ENCODE data around the gene NCOA7. TPM values are rescaled to one million over a fixed set of nuclear protein-coding genes. Genes with fewer than 3 reads are reported as not detected.

The NCOA7 gene
- polyA plus RNA-seq, 1 of the 3 experiments (the other 2 are of a cell fraction): 16.3 TPM

- DNase-seq: peak; percentile 29
- ChIA-PET POLR2A (interaction anchor here (1.9 kb wide), 1 partner anchor 116 kb away, joined by 4 read pairs; the partner anchor contains the start of gene NCOA7), CTCF (interaction anchor here (0.7 to 3.2 kb wide), 18 partner anchors 8 to 125 kb away, joined by 3 to 13 read pairs (median 3); partner anchors contain the start of gene NCOA7)
- Histone ChIP-seq H3K27me3 (ENCODE audit: insufficient read depth) (no peaks in the 10 kb centered on the region), H3K9me3 (no peaks in the 10 kb centered on the region), H3K4me2 (no peak overlapping the region), H3F3A (replicated peaks; ENCODE audit: insufficient read depth) (no peaks in the 10 kb centered on the region), H4K20me1 (ENCODE audit: insufficient read depth) (no peaks in the 10 kb centered on the region), H3K4me3 (ENCODE audit: low read depth in 2 of 2, low read length in 1 of 2) (no peak overlapping the region; a peak in 1 of 4 replicates), H3K9ac (no peak overlapping the region), H3K79me2 (ENCODE audit: insufficient read depth) (no peaks in the 10 kb centered on the region), H2AFZ (ENCODE audit: low read depth) (no peak overlapping the region), H3K27ac (ENCODE audit: low read depth in 2 of 2, low read length in 1 of 2) (no peak overlapping the region), H3K9me2 (no peaks in the 10 kb centered on the region), H3K36me3 (replicated peaks in 1 of 2; ENCODE audit: control insufficient read depth in 1 of 2, insufficient read depth in 2 of 2, low read length in 1 of 2) (peaks cover 4 to 37% of the 10 kb centered on the region in 2 experiments), H3K4me1 (ENCODE audit: control insufficient read depth in 1 of 2, insufficient read depth in 2 of 2, low read depth in 1 of 2, low read length in 1 of 2) (no peaks in the 10 kb centered on the region)
- 93% methylated on average over 5 of the region's 5 CpGs for WGBS (ENCODE audit: low lambda C conversion rate)
- TF ChIP-seq CHD2 (IDR thresholded peaks at IDR 0.05; ENCODE audit: low read length, partially characterized antibody) (no peak), CTCF (IDR thresholded peaks at IDR 0.05) (peak; percentile 65), SMC3 (IDR thresholded peaks at IDR 0.05; ENCODE audit: low read depth, low read length) (0 out of 2 replicates have a peak, but pooled peaks have one; percentile 5)
Measured at GRCh38 chr6:125906158-125906998, 115.6 kb downstream of the NCOA7 start.

- H3F3A ChIP-seq (replicated peaks; ENCODE audit: insufficient read depth): no peaks in the 10 kb centered on the region
- H3K9ac ChIP-seq: no peak overlapping the region
- H3K27ac ChIP-seq (ENCODE audit: low read depth in 2 of 2, low read length in 1 of 2): no peak overlapping the region
- no peaks in the 10 kb centered on the region for H4K20me1 ChIP-seq (ENCODE audit: insufficient read depth)
- no peaks in the 10 kb centered on the region for H3K27me3 ChIP-seq (ENCODE audit: insufficient read depth)
- WGBS (ENCODE audit: low lambda C conversion rate): 83% methylated on average over 3 of the region's 3 CpGs
- CTCF ChIA-PET: interaction anchor here (1.0 kb wide), 1 partner anchor 122 kb away, joined by 3 read pairs; no protein-coding TSS in a partner anchor
- H3K4me2 ChIP-seq: no peak overlapping the region
- H2AFZ ChIP-seq (ENCODE audit: low read depth): no peak overlapping the region
- POLR2A ChIA-PET: no interaction called here
- H3K9me3 ChIP-seq: no peaks in the 10 kb centered on the region
- H3K4me3 ChIP-seq (ENCODE audit: low read depth in 2 of 2, low read length in 1 of 2): no peak overlapping the region
- no peaks in the 10 kb centered on the region for H3K9me2 ChIP-seq
- H3K36me3 ChIP-seq (replicated peaks in 1 of 2; ENCODE audit: control insufficient read depth in 1 of 2, insufficient read depth in 2 of 2, low read length in 1 of 2): peaks cover 1 to 54% of the 10 kb centered on the region in 2 experiments
- no peaks in the 10 kb centered on the region for H3K4me1 ChIP-seq (ENCODE audit: control insufficient read depth in 1 of 2, insufficient read depth in 2 of 2, low read depth in 1 of 2, low read length in 1 of 2)
- no peak for DNase-seq
- no peak for TF ChIP-seq USF2 (IDR thresholded peaks at IDR 0.05; ENCODE audit: borderline replicate concordance, low read depth, low read length)
- no peak for TF ChIP-seq YY1 (IDR thresholded peaks at IDR 0.05; ENCODE audit: low read depth)
- TF ChIP-seq RAD21 (IDR thresholded peaks at IDR 0.05; ENCODE audit: low read length): no peak
- no peak for TF ChIP-seq GATA2 (CRISPR knock-in tag; IDR thresholded peaks at IDR 0.05)
- TF ChIP-seq MXI1 (IDR thresholded peaks at IDR 0.05; ENCODE audit: low read depth, low read length): no peak
- no peak for TF ChIP-seq PBX3 (IDR thresholded peaks at IDR 0.05)
- no peak for TF ChIP-seq MEF2A (IDR thresholded peaks at IDR 0.05; ENCODE audit: borderline replicate concordance, low read depth)
- TF ChIP-seq, protein P1, sequence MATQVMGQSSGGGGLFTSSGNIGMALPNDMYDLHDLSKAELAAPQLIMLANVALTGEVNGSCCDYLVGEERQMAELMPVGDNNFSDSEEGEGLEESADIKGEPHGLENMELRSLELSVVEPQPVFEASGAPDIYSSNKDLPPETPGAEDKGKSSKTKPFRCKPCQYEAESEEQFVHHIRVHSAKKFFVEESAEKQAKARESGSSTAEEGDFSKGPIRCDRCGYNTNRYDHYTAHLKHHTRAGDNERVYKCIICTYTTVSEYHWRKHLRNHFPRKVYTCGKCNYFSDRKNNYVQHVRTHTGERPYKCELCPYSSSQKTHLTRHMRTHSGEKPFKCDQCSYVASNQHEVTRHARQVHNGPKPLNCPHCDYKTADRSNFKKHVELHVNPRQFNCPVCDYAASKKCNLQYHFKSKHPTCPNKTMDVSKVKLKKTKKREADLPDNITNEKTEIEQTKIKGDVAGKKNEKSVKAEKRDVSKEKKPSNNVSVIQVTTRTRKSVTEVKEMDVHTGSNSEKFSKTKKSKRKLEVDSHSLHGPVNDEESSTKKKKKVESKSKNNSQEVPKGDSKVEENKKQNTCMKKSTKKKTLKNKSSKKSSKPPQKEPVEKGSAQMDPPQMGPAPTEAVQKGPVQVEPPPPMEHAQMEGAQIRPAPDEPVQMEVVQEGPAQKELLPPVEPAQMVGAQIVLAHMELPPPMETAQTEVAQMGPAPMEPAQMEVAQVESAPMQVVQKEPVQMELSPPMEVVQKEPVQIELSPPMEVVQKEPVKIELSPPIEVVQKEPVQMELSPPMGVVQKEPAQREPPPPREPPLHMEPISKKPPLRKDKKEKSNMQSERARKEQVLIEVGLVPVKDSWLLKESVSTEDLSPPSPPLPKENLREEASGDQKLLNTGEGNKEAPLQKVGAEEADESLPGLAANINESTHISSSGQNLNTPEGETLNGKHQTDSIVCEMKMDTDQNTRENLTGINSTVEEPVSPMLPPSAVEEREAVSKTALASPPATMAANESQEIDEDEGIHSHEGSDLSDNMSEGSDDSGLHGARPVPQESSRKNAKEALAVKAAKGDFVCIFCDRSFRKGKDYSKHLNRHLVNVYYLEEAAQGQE (IDR thresholded peaks at IDR 0.05; ENCODE audit: low read depth, low read length): no peak
- TF ChIP-seq CHD2 (IDR thresholded peaks at IDR 0.05; ENCODE audit: low read length, partially characterized antibody): no peak
- TF ChIP-seq RXRA (IDR thresholded peaks at IDR 0.05; ENCODE audit: borderline replicate concordance, low read depth): no peak
- TF ChIP-seq TCF12 (IDR thresholded peaks at IDR 0.05): no peak
- TF ChIP-seq MAX (IDR thresholded peaks at IDR 0.05; ENCODE audit: low read depth): no peak
- no peak for TF ChIP-seq SMC3 (IDR thresholded peaks at IDR 0.05; ENCODE audit: low read depth, low read length)
- TF ChIP-seq IRF3 (IDR thresholded peaks at IDR 0.05; ENCODE audit: low read depth, low read length): no peak
- TF ChIP-seq NRF1 (IDR thresholded peaks at IDR 0.05; ENCODE audit: low read depth, low read length): no peak
- H3K79me2 ChIP-seq (ENCODE audit: insufficient read depth): no peaks in the 10 kb centered on the region
Measured at GRCh38 chr6:125910527-125910926, 119.8 kb downstream of the NCOA7 start.

Measured in SK-N-SH (cell line).